Measurements from ENCODE around the gene SLC25A41. TPM values are rescaled to one million over a fixed set of nuclear protein-coding genes. Genes with fewer than 3 reads are reported as not detected.

The SLC25A41 gene
- total and polyA plus RNA-seq, 2 of the 13 experiments (the other 11 are each of a cell fraction or from before 2014, with no cell fraction given): 0.33 to 0.95 TPM

DNA sequence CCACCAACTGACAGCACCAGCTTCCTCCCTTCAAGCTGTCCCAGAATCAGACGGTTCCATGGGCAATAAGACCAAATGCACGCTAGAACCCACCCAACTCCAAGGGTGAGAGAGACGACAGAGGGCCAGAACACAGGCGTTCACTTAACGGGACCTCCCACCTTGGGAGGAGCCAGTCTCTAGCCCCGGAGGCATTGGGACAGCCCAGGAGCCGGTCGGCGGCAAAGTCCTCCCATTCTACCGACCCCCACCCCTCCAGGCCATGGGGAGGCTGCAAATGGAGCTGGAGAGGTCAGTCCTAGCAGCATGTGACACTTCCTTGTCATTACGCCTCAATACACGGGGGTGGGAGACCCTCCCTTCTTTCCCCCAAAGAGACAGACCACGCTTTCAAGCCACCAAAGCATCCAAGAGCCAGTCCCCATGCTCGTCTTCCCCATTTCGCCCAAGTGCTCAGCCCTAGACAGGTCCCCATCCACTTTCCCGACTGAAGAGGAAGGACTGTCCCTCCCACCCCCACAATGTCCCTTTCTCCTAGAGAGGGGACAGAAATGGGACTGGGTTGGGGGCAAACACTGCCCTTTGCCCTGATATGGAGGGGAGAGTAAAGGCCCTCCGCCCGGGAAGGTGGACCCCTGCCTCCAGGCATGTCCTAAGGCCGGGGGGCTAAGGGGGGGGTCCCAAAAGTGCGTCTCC lies 9.9 kb downstream of the SLC25A41 start (continued):
- TF ChIP-seq, protein P1, sequence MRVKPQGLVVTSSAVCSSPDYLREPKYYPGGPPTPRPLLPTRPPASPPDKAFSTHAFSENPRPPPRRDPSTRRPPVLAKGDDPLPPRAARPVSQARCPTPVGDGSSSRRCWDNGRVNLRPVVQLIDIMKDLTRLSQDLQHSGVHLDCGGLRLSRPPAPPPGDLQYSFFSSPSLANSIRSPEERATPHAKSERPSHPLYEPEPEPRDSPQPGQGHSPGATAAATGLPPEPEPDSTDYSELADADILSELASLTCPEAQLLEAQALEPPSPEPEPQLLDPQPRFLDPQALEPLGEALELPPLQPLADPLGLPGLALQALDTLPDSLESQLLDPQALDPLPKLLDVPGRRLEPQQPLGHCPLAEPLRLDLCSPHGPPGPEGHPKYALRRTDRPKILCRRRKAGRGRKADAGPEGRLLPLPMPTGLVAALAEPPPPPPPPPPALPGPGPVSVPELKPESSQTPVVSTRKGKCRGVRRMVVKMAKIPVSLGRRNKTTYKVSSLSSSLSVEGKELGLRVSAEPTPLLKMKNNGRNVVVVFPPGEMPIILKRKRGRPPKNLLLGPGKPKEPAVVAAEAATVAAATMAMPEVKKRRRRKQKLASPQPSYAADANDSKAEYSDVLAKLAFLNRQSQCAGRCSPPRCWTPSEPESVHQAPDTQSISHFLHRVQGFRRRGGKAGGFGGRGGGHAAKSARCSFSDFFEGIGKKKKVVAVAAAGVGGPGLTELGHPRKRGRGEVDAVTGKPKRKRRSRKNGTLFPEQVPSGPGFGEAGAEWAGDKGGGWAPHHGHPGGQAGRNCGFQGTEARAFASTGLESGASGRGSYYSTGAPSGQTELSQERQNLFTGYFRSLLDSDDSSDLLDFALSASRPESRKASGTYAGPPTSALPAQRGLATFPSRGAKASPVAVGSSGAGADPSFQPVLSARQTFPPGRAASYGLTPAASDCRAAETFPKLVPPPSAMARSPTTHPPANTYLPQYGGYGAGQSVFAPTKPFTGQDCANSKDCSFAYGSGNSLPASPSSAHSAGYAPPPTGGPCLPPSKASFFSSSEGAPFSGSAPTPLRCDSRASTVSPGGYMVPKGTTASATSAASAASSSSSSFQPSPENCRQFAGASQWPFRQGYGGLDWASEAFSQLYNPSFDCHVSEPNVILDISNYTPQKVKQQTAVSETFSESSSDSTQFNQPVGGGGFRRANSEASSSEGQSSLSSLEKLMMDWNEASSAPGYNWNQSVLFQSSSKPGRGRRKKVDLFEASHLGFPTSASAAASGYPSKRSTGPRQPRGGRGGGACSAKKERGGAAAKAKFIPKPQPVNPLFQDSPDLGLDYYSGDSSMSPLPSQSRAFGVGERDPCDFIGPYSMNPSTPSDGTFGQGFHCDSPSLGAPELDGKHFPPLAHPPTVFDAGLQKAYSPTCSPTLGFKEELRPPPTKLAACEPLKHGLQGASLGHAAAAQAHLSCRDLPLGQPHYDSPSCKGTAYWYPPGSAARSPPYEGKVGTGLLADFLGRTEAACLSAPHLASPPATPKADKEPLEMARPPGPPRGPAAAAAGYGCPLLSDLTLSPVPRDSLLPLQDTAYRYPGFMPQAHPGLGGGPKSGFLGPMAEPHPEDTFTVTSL (CRISPR knock-in tag; IDR thresholded peaks at IDR 0.05; ENCODE audit: borderline replicate concordance): peak; percentile 17; the same call in 1 of the 2 replicates
- TF ChIP-seq, protein P2, sequence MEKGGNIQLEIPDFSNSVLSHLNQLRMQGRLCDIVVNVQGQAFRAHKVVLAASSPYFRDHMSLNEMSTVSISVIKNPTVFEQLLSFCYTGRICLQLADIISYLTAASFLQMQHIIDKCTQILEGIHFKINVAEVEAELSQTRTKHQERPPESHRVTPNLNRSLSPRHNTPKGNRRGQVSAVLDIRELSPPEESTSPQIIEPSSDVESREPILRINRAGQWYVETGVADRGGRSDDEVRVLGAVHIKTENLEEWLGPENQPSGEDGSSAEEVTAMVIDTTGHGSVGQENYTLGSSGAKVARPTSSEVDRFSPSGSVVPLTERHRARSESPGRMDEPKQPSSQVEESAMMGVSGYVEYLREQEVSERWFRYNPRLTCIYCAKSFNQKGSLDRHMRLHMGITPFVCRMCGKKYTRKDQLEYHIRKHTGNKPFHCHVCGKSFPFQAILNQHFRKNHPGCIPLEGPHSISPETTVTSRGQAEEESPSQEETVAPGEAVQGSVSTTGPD (CRISPR knock-in tag; IDR thresholded peaks at IDR 0.05): no peak
- no peak for TF ChIP-seq HIC2 (CRISPR knock-in tag; IDR thresholded peaks at IDR 0.05; ENCODE audit: low read depth)
- TF ChIP-seq, protein P3, sequence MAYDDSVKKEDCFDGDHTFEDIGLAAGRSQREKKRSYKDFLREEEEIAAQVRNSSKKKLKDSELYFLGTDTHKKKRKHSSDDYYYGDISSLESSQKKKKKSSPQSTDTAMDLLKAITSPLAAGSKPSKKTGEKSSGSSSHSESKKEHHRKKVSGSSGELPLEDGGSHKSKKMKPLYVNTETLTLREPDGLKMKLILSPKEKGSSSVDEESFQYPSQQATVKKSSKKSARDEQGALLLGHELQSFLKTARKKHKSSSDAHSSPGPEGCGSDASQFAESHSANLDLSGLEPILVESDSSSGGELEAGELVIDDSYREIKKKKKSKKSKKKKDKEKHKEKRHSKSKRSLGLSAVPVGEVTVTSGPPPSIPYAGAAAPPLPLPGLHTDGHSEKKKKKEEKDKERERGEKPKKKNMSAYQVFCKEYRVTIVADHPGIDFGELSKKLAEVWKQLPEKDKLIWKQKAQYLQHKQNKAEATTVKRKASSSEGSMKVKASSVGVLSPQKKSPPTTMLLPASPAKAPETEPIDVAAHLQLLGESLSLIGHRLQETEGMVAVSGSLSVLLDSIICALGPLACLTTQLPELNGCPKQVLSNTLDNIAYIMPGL (CRISPR knock-in tag; IDR thresholded peaks at IDR 0.05; ENCODE audit: borderline replicate concordance in 1 of 2, low read depth in 1 of 2): peak in 1 of 2 experiments; percentile 51; a peak in 2 of 4 replicates
- TF ChIP-seq ZNF563 (CRISPR knock-in tag; IDR thresholded peaks at IDR 0.05): no peak
- no peak for TF ChIP-seq NCOA2 (CRISPR knock-in tag; IDR thresholded peaks at IDR 0.05)
- no peak for TF ChIP-seq FLYWCH1 (CRISPR knock-in tag; IDR thresholded peaks at IDR 0.05)
- peak; percentile 15 for TF ChIP-seq TEAD3 (CRISPR knock-in tag; optimal IDR thresholded peaks at IDR 0.05; ENCODE audit: borderline replicate concordance)
- TF ChIP-seq JUN (CRISPR knock-in tag; IDR thresholded peaks at IDR 0.05): no peak
- TF ChIP-seq MYPOP (CRISPR knock-in tag; IDR thresholded peaks at IDR 0.05): no peak
- no peak for TF ChIP-seq ZKSCAN5 (CRISPR knock-in tag; IDR thresholded peaks at IDR 0.05)
- TF ChIP-seq ZFY (CRISPR knock-in tag; IDR thresholded peaks at IDR 0.05): 0 out of 2 replicates have a peak, but pooled peaks have one; percentile 21
- no peak for TF ChIP-seq RFXAP (CRISPR knock-in tag; IDR thresholded peaks at IDR 0.05; ENCODE audit: borderline replicate concordance)
- no peak for TF ChIP-seq ZNF792 (CRISPR knock-in tag; IDR thresholded peaks at IDR 0.05)
- no peak for TF ChIP-seq ZNF331 (CRISPR knock-in tag; IDR thresholded peaks at IDR 0.05)

All from HepG2 (cell line).